Lung (tissue), 12 donors: ENCODE results near the gene DDN. TPM values are rescaled to one million over a fixed set of nuclear protein-coding genes. Genes with fewer than 3 reads are reported as not detected.

Source experiments
- ATAC-seq: fragments of 200-7000 bp; cut with Tn5 transposase; one replicate; pipeline ENCODE4 v1.9.1; 2020; ENCODE audit warnings: moderate number of reproducible peaks; ENCODE audit not compliant: insufficient read depth, low FRiP score
- DNase-seq, 3 donors: peaks; one replicate each; pipeline ENCODE4 v3.0.0-alpha.2; 2013 to 2017
- H3K27ac ChIP-seq, 2 donors: one replicate each; pipeline ENCODE4 v1.5.1; 2013; ENCODE audit warnings: mild to moderate bottlenecking in 2 of 2, moderate library complexity in 2 of 2, control low read depth in 1 of 2, inconsistent platforms in 1 of 2, low read depth in 1 of 2, low read length in 1 of 2
- H3K27me3 ChIP-seq, 3 donors: one replicate each; pipeline ENCODE4 v1.5.1; 2013; ENCODE audit warnings: low read length in 2 of 3; ENCODE audit not compliant: control insufficient read depth in 3 of 3, insufficient read depth in 3 of 3
- H3K36me3 ChIP-seq, 4 donors: one replicate each; pipeline ENCODE4 v1.5.1; 2013; ENCODE audit warnings: low read length in 4 of 4, mild to moderate bottlenecking in 1 of 4, moderate library complexity in 1 of 4; ENCODE audit not compliant: control insufficient read depth in 4 of 4, insufficient read depth in 4 of 4
- H3K4me1 ChIP-seq, 5 donors: one replicate each; pipeline ENCODE4 v1.5.1; 2013; ENCODE audit warnings: low read length in 5 of 5, mild to moderate bottlenecking in 2 of 5, moderate library complexity in 1 of 5; ENCODE audit not compliant: control insufficient read depth in 5 of 5, insufficient read depth in 5 of 5
- H3K4me3 ChIP-seq: one replicate; pipeline ENCODE4 v1.5.1; 2013; ENCODE audit warnings: mild to moderate bottlenecking, control low read depth, moderate library complexity
- H3K9ac ChIP-seq, 2 donors: one replicate each; pipeline ENCODE4 v1.5.1; 2013; ENCODE audit warnings: low read length in 2 of 2, control low read depth in 1 of 2; ENCODE audit not compliant: insufficient read depth in 1 of 2
- H3K9me3 ChIP-seq, 4 donors: one replicate each; pipeline ENCODE4 v1.5.1; 2013; ENCODE audit warnings: low read length in 3 of 4, mild to moderate bottlenecking in 1 of 4, moderate library complexity in 1 of 4; ENCODE audit not compliant: control insufficient read depth in 4 of 4, insufficient read depth in 3 of 4
- WGBS, 2 donors: extraction: QIAGEN DNeasy Blood & Tissue Kit; methylation state at CpG; one replicate each; pipeline ENCODE4 v1.1.7; 2013; 5-methylcytosine and 5-hydroxymethylcytosine counted together
- polyA plus RNA-seq, 2 donors: library from polyadenylated mRNA; stranded (reverse); fragments of 200-250 nt; gene quantifications; one replicate each; pipeline ENCODE4 v1.2.1, GENCODE V29; 2013
- total RNA-seq, 2 donors: library from RNA; depleted of rRNA in 1 of 2; stranded (reverse); fragments of >200 nt in 1 of 2; gene quantifications; one replicate each; pipeline ENCODE4 v1.2.1, GENCODE V29; 2014 to 2021
- TF ChIP-seq, protein P1 (sequence below): IDR thresholded peaks from 2 replicates; pipeline ENCODE4 v1.5.1; 2012; ENCODE audit warnings: mild to moderate bottlenecking; ENCODE audit errors: control extremely low read depth, extremely low read depth
- donor health status: control.
- donor health status: control.
- donor health status: Bipolar disorder and iron deficiency.
- donor health status: healthy.
- donor health status: DM: yes; HTN: yes; CAD: no.

DDN gene
- total and polyA plus RNA-seq, 4 donors: 0.04 to 0.12 (median 0.09) TPM

DNA sequence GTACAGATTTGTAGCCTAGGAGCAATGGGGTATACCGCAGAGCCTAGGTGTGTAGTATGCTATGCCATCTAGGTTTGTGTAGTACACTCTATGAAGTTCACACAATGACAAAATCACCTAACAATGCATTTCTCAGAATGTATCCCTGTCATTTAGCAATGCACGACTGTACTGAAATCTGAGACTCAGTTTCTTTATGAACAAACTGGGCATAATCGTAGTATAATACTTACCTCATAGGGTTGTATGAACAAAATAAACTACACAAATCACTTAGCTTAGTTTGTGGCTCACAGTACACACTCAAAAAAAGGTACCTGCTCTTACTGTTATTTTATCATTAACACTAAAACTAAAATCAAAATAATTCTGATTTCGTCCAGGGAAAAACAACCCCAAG, 26.3 kb upstream of the DDN start:
- Histone ChIP-seq H3K27me3 (no peaks in the 10 kb centered on the region), H3K4me1 (no peaks in the 10 kb centered on the region), H3K9ac (no peak overlapping the region), H3K4me3 (no peak overlapping the region), H3K36me3 (peaks cover 38 to 73% (median 54%) of the 10 kb centered on the region in 4 donors), H3K9me3 (peaks cover 0 to 2% (median 0%) of the 10 kb centered on the region in 4 donors), H3K27ac (no peak overlapping the region)
- TF ChIP-seq, protein P1, sequence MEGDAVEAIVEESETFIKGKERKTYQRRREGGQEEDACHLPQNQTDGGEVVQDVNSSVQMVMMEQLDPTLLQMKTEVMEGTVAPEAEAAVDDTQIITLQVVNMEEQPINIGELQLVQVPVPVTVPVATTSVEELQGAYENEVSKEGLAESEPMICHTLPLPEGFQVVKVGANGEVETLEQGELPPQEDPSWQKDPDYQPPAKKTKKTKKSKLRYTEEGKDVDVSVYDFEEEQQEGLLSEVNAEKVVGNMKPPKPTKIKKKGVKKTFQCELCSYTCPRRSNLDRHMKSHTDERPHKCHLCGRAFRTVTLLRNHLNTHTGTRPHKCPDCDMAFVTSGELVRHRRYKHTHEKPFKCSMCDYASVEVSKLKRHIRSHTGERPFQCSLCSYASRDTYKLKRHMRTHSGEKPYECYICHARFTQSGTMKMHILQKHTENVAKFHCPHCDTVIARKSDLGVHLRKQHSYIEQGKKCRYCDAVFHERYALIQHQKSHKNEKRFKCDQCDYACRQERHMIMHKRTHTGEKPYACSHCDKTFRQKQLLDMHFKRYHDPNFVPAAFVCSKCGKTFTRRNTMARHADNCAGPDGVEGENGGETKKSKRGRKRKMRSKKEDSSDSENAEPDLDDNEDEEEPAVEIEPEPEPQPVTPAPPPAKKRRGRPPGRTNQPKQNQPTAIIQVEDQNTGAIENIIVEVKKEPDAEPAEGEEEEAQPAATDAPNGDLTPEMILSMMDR: no peak
- ATAC-seq (no peak), DNase-seq (no peak)
- WGBS, 2 donors: 93 to 98% methylated on average over 4 of the region's 4 CpGs

DNA sequence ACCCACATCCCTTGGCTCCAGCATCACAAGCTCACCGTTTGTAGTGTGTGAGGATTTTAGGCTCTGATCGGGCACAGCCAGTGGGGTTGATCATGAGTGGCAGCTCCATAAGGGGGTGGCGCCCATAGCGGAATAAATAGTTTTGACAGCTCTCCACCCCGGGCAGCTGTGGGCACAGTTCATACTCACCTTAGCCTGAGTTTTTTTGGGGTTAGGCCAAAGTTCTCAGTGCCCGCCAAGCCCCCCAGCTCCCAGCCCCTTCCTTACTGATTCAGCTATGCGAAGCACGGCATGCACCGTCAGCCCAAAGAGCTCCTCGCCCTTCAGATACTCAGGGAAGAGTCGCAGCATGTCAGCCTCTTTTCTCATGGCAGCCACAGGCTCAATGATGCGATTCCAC, 25.4 kb upstream of the DDN start:
- ATAC-seq: no peak
- no peak overlapping the region for H3K4me3 ChIP-seq
- H3K4me1 ChIP-seq: peaks cover 0 to 2% (median under 1%) of the 10 kb centered on the region in 5 donors
- WGBS, 2 donors: 93 to 96% methylated on average over 12 of the region's 12 CpGs
- H3K9me3 ChIP-seq: peaks cover 0 to 2% (median 0%) of the 10 kb centered on the region in 4 donors
- no peaks in the 10 kb centered on the region for H3K27me3 ChIP-seq
- H3K27ac ChIP-seq: no peak overlapping the region
- H3K9ac ChIP-seq: no peak overlapping the region
- TF ChIP-seq, protein P1: no peak
- H3K36me3 ChIP-seq: peaks cover 38 to 70% (median 53%) of the 10 kb centered on the region in 4 donors
- no peak for DNase-seq

DNA sequence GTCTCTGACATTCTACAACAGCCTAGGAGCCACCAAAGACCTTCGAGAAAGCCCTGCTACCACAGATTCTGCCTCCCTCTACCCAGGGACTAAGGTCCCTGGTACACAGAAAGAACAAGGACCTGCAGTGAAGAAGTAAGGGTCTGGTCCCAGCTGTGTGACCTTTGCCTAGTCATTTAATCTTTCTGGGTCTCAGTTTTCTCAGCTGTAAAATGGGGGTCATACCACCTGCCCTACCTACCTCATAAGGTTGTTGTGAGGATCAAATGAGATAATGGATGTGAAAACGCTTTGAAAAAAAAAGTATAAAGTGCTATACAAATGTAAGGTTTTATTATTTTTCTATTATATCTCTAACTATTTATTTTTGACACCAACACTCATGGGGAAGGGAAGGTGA, 24.6 kb upstream of the DDN start:
- TF ChIP-seq, protein P1: no peak
- Histone ChIP-seq H3K4me3 (no peak overlapping the region), H3K4me1 (peaks cover 0 to 5% (median 2%) of the 10 kb centered on the region in 5 donors), H3K27ac (no peak overlapping the region), H3K36me3 (peaks cover 38 to 67% (median 50%) of the 10 kb centered on the region in 4 donors), H3K9ac (no peak overlapping the region), H3K9me3 (peaks cover 0 to 2% (median 0%) of the 10 kb centered on the region in 4 donors), H3K27me3 (no peaks in the 10 kb centered on the region)
- ATAC-seq: no peak
- WGBS, 2 donors: 95 to 98% methylated on average over 2 of the region's 2 CpGs
- no peak for DNase-seq
